HG03460 (cell line): ENCODE results near the gene TAS2R40.
"Not testable (repeated sequence)": the region's sequence is repeated elsewhere in the genome, so short reads cannot be mapped to it uniquely, and the experiment has no call there.

Experiments used
- ATAC-seq: cut with Tn5 transposase; IDR thresholded peaks from one replicate; pipeline ENCODE4 v1.9.1; 2021; ENCODE audit not compliant: unreplicated experiment

TAS2R40 gene

DNA sequence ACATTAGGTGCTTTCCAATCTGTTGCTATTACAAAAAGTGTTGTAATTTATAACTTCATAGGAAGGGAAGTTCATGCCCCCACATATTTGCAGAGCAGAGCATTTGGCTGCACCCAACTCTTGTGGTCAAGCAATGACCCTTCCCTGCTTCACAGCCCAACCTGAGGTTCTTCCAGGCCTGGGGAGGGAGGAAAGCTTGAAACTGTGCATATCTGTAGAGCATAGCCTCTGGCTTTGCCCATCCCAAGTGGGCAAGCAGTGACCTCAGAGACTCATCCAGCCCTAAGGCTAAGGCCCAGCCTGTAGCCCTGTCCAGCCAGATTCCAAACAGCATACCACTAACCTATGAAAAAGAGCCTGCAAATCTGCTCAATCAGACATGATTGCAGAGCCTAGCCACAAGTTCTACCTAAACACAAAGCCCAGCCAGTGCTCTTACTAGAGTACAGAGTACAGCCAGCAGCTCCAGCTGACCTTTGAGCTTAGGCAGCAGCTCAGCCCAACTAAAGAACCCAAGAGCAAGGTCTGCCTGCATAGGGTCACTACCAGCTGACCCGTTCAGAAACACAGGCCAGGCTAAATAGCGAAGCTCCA lies 27.0 kb downstream of the TAS2R40 start:
- ATAC-seq = no peak

DNA sequence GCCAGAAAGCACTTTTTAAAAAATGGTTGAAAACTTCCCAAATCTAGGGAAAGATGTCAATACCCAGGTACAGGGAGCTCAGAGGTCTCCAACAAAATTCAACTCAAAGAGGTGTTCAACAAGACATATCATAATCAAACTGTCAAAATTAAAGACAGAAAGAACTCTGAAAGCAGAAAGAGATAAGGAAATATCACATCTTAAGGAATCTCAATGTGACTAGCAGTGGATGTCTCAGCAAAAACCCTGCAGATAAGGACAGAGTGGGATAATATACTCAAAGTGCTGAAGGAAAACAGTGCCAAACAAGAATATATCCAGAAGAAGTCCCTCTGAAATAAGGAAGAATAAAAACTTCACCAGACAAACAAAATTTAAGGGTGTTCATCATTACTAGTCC lies 28.4 kb downstream of the TAS2R40 start:
- no peak for ATAC-seq

- ATAC-seq = no peak
Measured at GRCh38 chr7:143250822-143251221, 29.0 kb downstream of the TAS2R40 start.

- ATAC-seq = no peak
Measured at GRCh38 chr7:143252006-143252405, 30.2 kb downstream of the TAS2R40 start.

DNA sequence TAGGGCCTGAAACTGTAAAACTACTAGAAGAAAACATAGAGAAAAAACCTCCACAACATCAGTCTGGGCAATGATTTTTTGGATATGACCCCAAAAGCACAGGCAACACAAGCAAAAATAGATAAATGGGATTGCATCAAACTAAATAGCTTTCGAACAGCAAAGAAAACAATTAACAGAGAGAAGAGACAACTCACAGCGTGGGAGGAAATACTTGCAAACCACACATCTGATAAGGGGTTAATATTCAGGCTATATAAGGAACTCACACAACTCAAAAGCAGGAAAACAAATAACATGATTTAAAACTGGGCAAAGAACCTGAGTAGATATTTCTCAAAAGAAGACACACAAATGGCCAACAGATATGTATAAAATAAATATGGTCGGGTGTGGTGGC lies 33.7 kb downstream of the TAS2R40 start:
- ATAC-seq = no peak

- no peak for ATAC-seq
Measured at GRCh38 chr7:143256325-143256724, 34.5 kb downstream of the TAS2R40 start.

- peak; percentile 69 for ATAC-seq
Measured at GRCh38 chr7:143256932-143257331, 35.1 kb downstream of the TAS2R40 start.

DNA sequence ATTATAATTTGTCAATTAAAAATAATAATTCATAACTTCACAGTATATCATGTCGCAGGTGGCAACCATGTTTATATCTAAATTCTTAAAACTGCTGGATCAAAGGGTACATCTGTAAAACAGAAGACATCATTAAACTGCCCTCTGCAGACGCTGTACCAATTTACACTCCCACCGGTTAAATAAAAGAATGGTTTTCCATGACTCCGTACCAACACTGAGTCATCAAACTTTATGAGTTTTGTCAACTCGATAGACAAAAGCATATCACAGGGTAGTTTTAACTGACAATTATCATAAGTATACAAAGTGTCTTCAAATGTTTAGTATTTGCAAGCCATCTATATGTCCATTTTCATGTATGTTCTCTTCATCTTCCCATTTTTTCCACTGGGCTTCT lies 35.7 kb downstream of the TAS2R40 start:
- ATAC-seq = no peak

DNA sequence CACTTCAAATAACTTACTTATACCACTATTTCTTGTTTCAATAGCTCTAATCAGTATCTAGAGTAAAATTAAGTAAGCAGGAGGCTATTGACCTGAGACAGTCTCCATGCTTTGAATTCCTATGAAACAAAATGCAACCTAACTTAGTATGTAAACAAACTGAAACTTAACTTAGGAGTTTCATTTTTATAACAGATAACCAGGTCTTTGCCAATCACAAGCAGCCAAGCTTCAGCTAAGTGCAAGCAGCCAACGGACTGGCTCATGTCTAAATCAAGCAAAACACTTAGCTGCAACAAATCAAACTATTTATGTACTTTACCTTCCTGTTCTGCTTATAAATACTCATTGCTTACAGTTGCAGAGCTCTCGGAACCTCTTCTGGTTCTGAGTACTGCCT lies 37.0 kb downstream of the TAS2R40 start:
- ATAC-seq = peak; percentile 45

DNA sequence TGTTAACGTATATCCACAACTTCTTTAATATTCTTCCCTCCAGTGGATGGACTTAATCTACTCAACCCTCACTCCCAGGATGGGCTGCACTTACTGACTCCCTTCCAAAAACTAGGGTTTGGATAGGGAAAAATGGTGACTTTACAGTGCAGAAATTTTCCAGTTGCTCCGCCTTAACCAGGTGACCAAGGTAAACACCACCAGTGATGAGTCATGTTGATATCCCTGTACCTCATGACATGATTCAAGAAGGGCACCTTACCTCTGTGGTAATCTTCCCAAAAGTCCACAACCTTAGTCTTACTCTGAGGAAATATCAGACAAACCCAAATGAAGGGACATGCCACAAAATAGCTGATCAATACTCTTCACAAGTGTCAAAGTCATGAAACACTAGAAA lies 37.9 kb downstream of the TAS2R40 start:
- ATAC-seq = no peak

DNA sequence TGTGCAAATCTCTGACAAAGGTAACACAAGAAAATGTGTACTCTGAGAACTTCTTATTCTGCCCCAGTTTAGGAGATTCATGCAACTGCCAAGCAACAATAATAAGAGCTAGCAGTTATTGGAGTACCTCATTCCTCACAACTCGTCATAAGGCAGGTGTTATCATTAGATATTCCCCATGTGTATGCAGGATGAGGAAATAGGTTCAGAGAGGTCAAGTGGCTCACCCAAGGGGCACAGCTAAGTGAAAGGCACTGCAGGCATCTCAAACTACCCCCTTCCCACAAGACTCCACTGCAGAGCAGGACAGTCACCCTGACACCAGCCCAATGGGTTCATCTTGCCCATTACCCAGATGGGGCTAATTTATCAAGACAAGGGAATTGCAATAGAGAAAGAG lies 40.1 kb downstream of the TAS2R40 start:
- no peak for ATAC-seq

GRCh38 chr7:143263266-143264195 lies 41.7 kb downstream of the TAS2R40 start, which contains the start of gene GSTK1:
GSTK1 (plus strand) TSS chr7:143263441; CDS start chr7:143263514, 73 bp downstream.
- peak; percentile 96 for ATAC-seq

DNA sequence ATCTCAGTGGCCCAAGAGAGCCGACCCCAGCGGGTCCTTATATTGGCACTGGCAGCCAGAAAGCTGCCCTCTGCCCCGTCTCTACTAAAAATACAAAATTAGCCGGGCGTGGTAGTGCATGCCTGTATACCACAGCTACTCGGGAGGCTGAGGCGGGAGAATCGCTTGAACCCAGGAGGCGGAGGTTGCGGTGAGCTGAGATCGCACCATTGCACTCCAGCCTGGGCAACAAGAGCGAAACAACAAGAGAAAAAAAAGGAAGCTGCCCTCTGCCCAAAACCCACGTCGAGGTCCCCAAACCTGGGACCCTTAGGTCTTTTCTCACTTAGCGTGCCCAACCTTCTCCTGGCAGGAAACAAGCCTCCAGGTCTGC lies 42.3 kb downstream of the TAS2R40 start:
- not testable (repeated sequence) for ATAC-seq

DNA sequence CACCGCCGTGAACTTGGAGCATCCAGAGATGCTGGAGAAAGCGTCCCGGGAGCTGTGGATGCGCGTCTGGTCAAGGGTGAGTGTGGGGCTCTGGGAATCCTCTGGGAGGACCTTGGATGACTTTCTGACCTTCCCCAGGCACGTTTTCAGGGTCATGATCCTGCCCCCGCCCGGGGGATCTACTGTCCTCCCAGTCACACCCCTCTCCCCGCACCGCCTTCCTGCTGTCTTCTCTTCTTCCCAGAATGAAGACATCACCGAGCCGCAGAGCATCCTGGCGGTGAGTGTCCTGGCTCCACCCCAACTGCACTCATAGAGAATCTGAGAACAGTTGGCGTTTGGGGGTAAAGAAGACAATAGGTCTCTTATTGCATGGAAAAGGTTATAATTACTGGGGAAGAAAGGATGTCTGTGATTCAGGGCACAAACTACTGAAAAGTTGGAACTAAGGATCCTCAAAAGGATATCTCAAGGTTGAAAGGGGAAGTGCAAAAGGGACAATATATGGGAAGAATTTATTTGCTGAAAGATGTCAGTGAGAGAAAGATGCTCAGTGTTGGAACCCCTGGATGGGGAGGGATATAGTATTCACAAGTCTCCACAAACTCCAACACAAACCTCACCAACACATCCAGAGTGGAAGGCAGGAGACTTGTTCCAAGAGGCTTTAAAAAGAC lies 43.3 kb downstream of the TAS2R40 start:
- no peak for ATAC-seq

GRCh38 chr7:143269251-143269650 lies 47.4 kb downstream of the TAS2R40 start:
- ATAC-seq = no peak

GRCh38 chr7:143271240-143271639 lies 49.4 kb downstream of the TAS2R40 start:
- ATAC-seq = no peak
